ENCODE data around the gene ATP5MC2. TPM values are rescaled to one million over a fixed set of nuclear protein-coding genes. Genes with fewer than 3 reads are reported as not detected.

The ATP5MC2 gene
- total and polyA plus RNA-seq, 9 of the 15 experiments (the other 6 are each of a cell fraction or from before 2014, with no cell fraction given), result 314 to 1,208 (median 468) TPM

DNA sequence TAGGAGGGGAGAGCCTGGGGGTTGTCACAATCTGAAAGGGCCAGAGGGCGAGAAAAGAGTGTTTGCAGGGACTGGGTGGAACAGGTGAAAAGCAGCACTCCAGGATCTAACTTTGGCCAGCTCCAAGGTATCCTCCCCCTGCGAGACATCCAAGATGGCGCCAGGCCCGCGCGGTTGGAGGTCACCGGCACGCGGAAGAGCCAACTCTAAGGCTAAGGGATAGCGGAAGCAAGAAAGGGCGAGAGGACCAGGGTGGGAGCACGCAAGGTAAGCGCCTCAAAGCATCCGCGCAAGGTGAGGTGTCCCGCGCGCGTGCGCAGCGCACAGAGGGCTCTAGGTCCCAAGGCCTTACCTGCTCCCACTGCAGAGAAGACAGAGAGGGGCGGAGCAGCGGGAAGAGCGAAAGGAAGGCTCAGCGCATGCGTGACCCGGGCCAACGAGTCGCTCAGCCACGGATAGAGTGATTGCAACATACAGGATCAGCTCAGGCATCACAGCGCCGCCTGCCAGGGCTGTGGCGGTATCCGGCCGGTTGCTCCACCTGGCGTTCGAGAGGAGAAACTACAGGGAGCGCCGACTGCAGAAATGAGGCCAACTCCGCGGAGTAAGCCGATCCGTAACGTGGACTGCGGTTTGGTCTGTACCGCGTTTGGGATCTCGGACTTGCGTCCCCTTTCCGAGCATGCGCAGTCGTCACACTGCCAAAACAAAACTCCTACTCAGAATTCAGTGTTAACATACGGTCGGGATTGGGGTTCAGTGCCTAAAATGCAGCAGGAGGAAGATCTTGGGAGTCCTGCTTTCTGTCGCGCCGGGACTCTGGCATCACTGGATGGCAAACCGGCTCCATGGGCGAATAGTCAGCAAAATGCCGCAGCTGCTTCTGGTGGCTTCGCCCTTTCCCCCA lies at the start of gene ATP5MC2 (continued):
- TF ChIP-seq, protein P1, sequence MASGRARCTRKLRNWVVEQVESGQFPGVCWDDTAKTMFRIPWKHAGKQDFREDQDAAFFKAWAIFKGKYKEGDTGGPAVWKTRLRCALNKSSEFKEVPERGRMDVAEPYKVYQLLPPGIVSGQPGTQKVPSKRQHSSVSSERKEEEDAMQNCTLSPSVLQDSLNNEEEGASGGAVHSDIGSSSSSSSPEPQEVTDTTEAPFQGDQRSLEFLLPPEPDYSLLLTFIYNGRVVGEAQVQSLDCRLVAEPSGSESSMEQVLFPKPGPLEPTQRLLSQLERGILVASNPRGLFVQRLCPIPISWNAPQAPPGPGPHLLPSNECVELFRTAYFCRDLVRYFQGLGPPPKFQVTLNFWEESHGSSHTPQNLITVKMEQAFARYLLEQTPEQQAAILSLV (tag; IDR thresholded peaks at IDR 0.05), result peak; percentile 83
- TF ChIP-seq CREM (IDR thresholded peaks at IDR 0.05; ENCODE audit: low read depth) (peak; percentile 88), RBBP5 (IDR thresholded peaks at IDR 0.05; ENCODE audit: borderline replicate concordance, insufficient read depth, low read length, poor library complexity, severe bottlenecking) (peak; percentile 96), ZNF668 (CRISPR knock-in tag; IDR thresholded peaks at IDR 0.05) (0 out of 2 replicates have a peak, but pooled peaks have one; percentile 36), ZNF12 (CRISPR knock-in tag; IDR thresholded peaks at IDR 0.05) (peak; percentile 88), PHB (CRISPR knock-in tag; IDR thresholded peaks at IDR 0.05) (no peak), DDX20 (tag; IDR thresholded peaks at IDR 0.05; ENCODE audit: low read depth) (no peak), NBN (IDR thresholded peaks at IDR 0.05; ENCODE audit: low read depth) (peak; percentile 95), ETV1 (tag; conservative IDR thresholded peaks at IDR 0.05; ENCODE audit: low read depth) (peak; percentile 99), ZEB2 (IDR thresholded peaks at IDR 0.05) (peak; percentile 72; the same call in 1 of the 2 replicates), ZNF121 (CRISPR knock-in tag; conservative IDR thresholded peaks at IDR 0.05) (peak; percentile 100), NR2F6 (CRISPR knock-in tag; IDR thresholded peaks at IDR 0.05) (no peak), BACH1 (tag; IDR thresholded peaks at IDR 0.05) (no peak), ZNF445 (CRISPR knock-in tag; IDR thresholded peaks at IDR 0.05; ENCODE audit: low read depth) (no peak), RHOXF2B (CRISPR knock-in tag; conservative IDR thresholded peaks at IDR 0.05) (no peak), ZNF511 (CRISPR knock-in tag; IDR thresholded peaks at IDR 0.05) (peak; percentile 94), SNIP1 (IDR thresholded peaks at IDR 0.05; ENCODE audit: low read depth) (peak; percentile 91), ZFP30 (CRISPR knock-in tag; IDR thresholded peaks at IDR 0.05; ENCODE audit: borderline replicate concordance) (peak; percentile 7; the same call in 1 of the 2 replicates), ZNF561 (CRISPR knock-in tag; conservative IDR thresholded peaks at IDR 0.05) (0 out of 2 replicates have a peak, but pooled peaks have one; percentile 22), MAFK (IDR thresholded peaks at IDR 0.05; ENCODE audit: low read length) (peak; percentile 30; the same call in 1 of the 2 replicates), HLTF (IDR thresholded peaks at IDR 0.05) (peak; percentile 60; the same call in 1 of the 2 replicates), PRPF4 (IDR thresholded peaks at IDR 0.05; ENCODE audit: insufficient read depth, low read depth, low read length, poor library complexity, severe bottlenecking) (no peak), YY1 (IDR thresholded peaks at IDR 0.05; ENCODE audit: borderline replicate concordance in 1 of 3, control insufficient read depth in 1 of 3, extremely low read depth in 1 of 3, insufficient read depth in 3 of 3, insufficient read length in 1 of 3, insufficient replicate concordance in 2 of 3, low read depth in 1 of 3, low read length in 2 of 3) (peak; percentile 94 to 98 (median 94)), ZNF655 (CRISPR knock-in tag; IDR thresholded peaks at IDR 0.05) (no peak)

All from K562 (cell line).